ENCODE data around the gene MDM4.

- TF ChIP-seq, protein P1, sequence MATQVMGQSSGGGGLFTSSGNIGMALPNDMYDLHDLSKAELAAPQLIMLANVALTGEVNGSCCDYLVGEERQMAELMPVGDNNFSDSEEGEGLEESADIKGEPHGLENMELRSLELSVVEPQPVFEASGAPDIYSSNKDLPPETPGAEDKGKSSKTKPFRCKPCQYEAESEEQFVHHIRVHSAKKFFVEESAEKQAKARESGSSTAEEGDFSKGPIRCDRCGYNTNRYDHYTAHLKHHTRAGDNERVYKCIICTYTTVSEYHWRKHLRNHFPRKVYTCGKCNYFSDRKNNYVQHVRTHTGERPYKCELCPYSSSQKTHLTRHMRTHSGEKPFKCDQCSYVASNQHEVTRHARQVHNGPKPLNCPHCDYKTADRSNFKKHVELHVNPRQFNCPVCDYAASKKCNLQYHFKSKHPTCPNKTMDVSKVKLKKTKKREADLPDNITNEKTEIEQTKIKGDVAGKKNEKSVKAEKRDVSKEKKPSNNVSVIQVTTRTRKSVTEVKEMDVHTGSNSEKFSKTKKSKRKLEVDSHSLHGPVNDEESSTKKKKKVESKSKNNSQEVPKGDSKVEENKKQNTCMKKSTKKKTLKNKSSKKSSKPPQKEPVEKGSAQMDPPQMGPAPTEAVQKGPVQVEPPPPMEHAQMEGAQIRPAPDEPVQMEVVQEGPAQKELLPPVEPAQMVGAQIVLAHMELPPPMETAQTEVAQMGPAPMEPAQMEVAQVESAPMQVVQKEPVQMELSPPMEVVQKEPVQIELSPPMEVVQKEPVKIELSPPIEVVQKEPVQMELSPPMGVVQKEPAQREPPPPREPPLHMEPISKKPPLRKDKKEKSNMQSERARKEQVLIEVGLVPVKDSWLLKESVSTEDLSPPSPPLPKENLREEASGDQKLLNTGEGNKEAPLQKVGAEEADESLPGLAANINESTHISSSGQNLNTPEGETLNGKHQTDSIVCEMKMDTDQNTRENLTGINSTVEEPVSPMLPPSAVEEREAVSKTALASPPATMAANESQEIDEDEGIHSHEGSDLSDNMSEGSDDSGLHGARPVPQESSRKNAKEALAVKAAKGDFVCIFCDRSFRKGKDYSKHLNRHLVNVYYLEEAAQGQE (IDR thresholded peaks at IDR 0.05; ENCODE audit: insufficient read depth in 1 of 2, low read depth in 2 of 2, low read length in 2 of 2) = no peak
- no peak for TF ChIP-seq POLR2AphosphoS5 (IDR thresholded peaks at IDR 0.05; ENCODE audit: low read depth, low read length)
- no peak for TF ChIP-seq SIN3A (IDR thresholded peaks at IDR 0.05; ENCODE audit: borderline replicate concordance, insufficient read depth, low read length)
Observed at GRCh38 chr1:204466416-204467405, 49.5 kb upstream of the MDM4 start.
